ENCODE data around the gene CERCAM. TPM values are rescaled to one million over a fixed set of nuclear protein-coding genes. Genes with fewer than 3 reads are reported as not detected.
A peak's percentile ranks its signal among the peaks of the same experiment; 100 is the strongest.
"Not testable (repeated sequence)": the region's sequence is repeated elsewhere in the genome, so short reads cannot be mapped to it uniquely, and the experiment has no call there.

Gene CERCAM
- polyA plus RNA-seq, 3 donors, result 1.5 to 2.5 (median 1.8) TPM

DNA sequence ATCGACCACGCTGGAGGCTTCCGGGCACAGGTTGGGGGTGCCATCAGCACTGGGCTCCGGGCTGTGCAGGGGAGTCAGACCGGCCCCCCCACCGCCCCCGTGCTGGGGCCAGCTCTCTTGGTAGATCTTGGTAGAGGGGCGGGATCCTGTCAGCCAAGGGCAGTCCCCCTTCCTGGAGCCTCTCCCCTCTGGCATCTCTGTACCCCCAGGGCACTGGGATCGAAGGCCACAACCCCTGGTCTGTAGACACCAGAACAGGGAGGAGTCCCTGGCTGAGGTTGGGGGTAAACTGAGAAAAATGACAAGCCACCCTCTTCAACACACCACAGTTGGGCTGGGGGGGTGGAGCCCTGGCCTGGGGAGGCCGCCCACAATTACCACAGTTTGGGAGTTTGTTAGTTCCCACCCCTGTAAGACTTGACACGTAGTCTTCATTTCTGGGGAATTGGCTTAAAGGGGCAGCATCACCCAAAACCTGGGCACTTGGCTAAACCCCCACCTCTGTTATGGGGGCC is 882 bp downstream of the CERCAM start:
- WGBS (ENCODE audit: insufficient coverage), result 7% methylated on average over 5 of the region's 11 CpGs
- peak overlapping the region in 2 of 3 experiments; percentile 58 to 92 for H3K4me3 ChIP-seq (replicated peaks in 1 of 3; ENCODE audit: low read depth in 2 of 3, low read length in 3 of 3)
- peak overlapping the region in 1 of 2 donors; percentile 65 for H3K4me3 Mint-ChIP-seq
- no peaks in the 10 kb centered on the region for H4K20me1 ChIP-seq (ENCODE audit: insufficient read depth, low read length)
- DNase-seq, result no peak
- H3K27ac ChIP-seq (ENCODE audit: low read depth in 1 of 2, low read length in 2 of 2), result no peak overlapping the region
- H3K4me2 ChIP-seq (replicated peaks; ENCODE audit: extremely low read depth, low read length, poor library complexity, severe bottlenecking), result peak overlapping the region; percentile 97
- peak overlapping the region; percentile 99 for H2AFZ ChIP-seq (ENCODE audit: insufficient read depth, low read depth, low read length, poor library complexity, severe bottlenecking)
- H3K36me3 ChIP-seq (replicated peaks in 1 of 2; ENCODE audit: control insufficient read depth in 1 of 2, insufficient read depth in 2 of 2, low read length in 2 of 2), result no peaks in the 10 kb centered on the region
- peak overlapping the region; percentile 57 for H3K9ac ChIP-seq (ENCODE audit: insufficient read depth, low read length, poor library complexity, severe bottlenecking)
- intact Hi-C loops (cut with micrococcal nuclease), result no loop called here
- H3K27me3 ChIP-seq (ENCODE audit: control insufficient read depth in 2 of 2, insufficient read depth in 2 of 2, low read length in 2 of 2), result peaks cover 10 to 26% of the 10 kb centered on the region in 2 donors
- peaks cover 0 to 12% of the 10 kb centered on the region in 2 donors for H3K9me3 ChIP-seq (replicated peaks in 1 of 2; ENCODE audit: control insufficient read depth in 1 of 2, insufficient read depth in 1 of 2, low read length in 2 of 2)
- H3K4me1 Mint-ChIP-seq, result peaks cover 24% of the 10 kb centered on the region
- no peaks in the 10 kb centered on the region for H3K36me3 Mint-ChIP-seq
- peaks cover 0 to 11% (median 4%) of the 10 kb centered on the region in 7 donors for H3K9me3 Mint-ChIP-seq
- no peak overlapping the region for H3K27ac Mint-ChIP-seq
- peaks cover 19 to 42% (median 29%) of the 10 kb centered on the region in 3 donors for H3K27me3 Mint-ChIP-seq (ENCODE audit: low read depth in 3 of 3)
- no peaks in the 10 kb centered on the region for H3K79me2 ChIP-seq (ENCODE audit: insufficient read depth, low read length)
- peaks cover 19 to 30% of the 10 kb centered on the region in 2 donors for H3K4me1 ChIP-seq (ENCODE audit: control insufficient read depth in 1 of 2, insufficient read depth in 2 of 2, low read length in 2 of 2)
- TF ChIP-seq, protein P1, sequence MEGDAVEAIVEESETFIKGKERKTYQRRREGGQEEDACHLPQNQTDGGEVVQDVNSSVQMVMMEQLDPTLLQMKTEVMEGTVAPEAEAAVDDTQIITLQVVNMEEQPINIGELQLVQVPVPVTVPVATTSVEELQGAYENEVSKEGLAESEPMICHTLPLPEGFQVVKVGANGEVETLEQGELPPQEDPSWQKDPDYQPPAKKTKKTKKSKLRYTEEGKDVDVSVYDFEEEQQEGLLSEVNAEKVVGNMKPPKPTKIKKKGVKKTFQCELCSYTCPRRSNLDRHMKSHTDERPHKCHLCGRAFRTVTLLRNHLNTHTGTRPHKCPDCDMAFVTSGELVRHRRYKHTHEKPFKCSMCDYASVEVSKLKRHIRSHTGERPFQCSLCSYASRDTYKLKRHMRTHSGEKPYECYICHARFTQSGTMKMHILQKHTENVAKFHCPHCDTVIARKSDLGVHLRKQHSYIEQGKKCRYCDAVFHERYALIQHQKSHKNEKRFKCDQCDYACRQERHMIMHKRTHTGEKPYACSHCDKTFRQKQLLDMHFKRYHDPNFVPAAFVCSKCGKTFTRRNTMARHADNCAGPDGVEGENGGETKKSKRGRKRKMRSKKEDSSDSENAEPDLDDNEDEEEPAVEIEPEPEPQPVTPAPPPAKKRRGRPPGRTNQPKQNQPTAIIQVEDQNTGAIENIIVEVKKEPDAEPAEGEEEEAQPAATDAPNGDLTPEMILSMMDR (IDR thresholded peaks at IDR 0.05), result no peak

- H3K9ac ChIP-seq (ENCODE audit: insufficient read depth, low read length, poor library complexity, severe bottlenecking); intact Hi-C loops (cut with micrococcal nuclease); H3K4me2 ChIP-seq (replicated peaks; ENCODE audit: extremely low read depth, low read length, poor library complexity, severe bottlenecking); H3K4me3 Mint-ChIP-seq; H3K79me2 ChIP-seq (ENCODE audit: insufficient read depth, low read length); H3K4me3 ChIP-seq (replicated peaks in 1 of 3; ENCODE audit: low read depth in 2 of 3, low read length in 3 of 3); DNase-seq; H3K27ac Mint-ChIP-seq; H3K36me3 ChIP-seq (replicated peaks in 1 of 2; ENCODE audit: control insufficient read depth in 1 of 2, insufficient read depth in 2 of 2, low read length in 2 of 2); H3K36me3 Mint-ChIP-seq; H3K27ac ChIP-seq (ENCODE audit: low read depth in 1 of 2, low read length in 2 of 2); H4K20me1 ChIP-seq (ENCODE audit: insufficient read depth, low read length): not testable (repeated sequence)
- H2AFZ ChIP-seq (ENCODE audit: insufficient read depth, low read depth, low read length, poor library complexity, severe bottlenecking), result peak overlapping the region; percentile 99
- H3K4me1 ChIP-seq (ENCODE audit: control insufficient read depth in 1 of 2, insufficient read depth in 2 of 2, low read length in 2 of 2), result peaks cover 19 to 30% of the 10 kb centered on the region in 2 donors
- Mint-ChIP-seq H3K9me3 (peaks cover 0 to 11% (median 4%) of the 10 kb centered on the region in 7 donors), H3K27me3 (ENCODE audit: low read depth in 3 of 3) (peaks cover 17 to 37% (median 29%) of the 10 kb centered on the region in 3 donors), H3K4me1 (peaks cover 22% of the 10 kb centered on the region)
- WGBS (ENCODE audit: insufficient coverage), result 96% methylated on average over 10 of the region's 13 CpGs
- peaks cover 0 to 12% of the 10 kb centered on the region in 2 donors for H3K9me3 ChIP-seq (replicated peaks in 1 of 2; ENCODE audit: control insufficient read depth in 1 of 2, insufficient read depth in 1 of 2, low read length in 2 of 2)
- H3K27me3 ChIP-seq (ENCODE audit: control insufficient read depth in 2 of 2, insufficient read depth in 2 of 2, low read length in 2 of 2), result peaks cover 10 to 24% of the 10 kb centered on the region in 2 donors
Measured at GRCh38 chr9:128422022-128422782, 1.5 kb downstream of the CERCAM start.
